UCSD-AML1 (cell line): Measurements from ENCODE around the gene SP2.
A peak's percentile ranks its signal among the peaks of the same experiment; 100 is the strongest.

Experiments
- DNase-seq: peaks from one replicate; lab custom pipeline; 2025; ENCODE audit not compliant: unreplicated experiment; lab: John Stamatoyannopoulos, UW

Gene SP2

DNA sequence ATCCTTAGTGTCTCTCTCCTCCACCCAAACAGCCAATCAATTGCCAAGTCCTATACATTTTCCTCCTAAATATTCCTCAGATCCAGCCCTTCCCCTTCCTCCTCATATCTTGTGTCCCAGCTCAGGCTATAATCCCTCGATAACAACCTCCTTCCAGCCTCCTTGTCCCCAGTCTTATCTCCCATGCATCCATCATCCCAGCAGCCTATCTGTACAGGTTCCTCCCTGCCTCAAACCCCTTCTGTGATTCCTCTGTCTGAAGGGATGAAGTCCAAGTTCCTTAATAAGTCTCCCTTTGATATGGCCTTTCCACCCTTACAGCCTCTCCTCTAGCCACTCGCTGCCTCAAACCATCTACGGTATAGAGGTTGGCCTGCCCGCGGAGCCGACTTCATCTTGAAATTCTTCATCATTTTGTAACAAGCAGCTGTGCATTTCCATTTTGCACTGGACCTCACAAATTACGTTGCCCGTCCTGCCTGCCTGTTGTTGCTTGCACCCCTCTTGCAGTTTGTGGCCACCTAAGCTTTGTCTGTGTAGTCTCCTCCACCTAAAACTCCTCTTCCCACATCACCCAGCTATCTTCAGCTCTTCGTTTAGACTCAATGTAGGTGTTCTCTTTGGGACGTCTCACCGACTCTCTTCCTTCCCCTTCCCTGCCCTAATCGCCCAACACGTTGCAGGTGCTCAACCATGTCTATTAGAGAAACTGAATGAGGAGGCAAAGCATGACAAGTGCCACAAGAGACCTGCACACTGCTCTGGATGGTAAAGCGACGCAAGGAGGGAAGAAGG, 74.1 kb downstream of the SP2 start:
- no peak for DNase-seq

DNA sequence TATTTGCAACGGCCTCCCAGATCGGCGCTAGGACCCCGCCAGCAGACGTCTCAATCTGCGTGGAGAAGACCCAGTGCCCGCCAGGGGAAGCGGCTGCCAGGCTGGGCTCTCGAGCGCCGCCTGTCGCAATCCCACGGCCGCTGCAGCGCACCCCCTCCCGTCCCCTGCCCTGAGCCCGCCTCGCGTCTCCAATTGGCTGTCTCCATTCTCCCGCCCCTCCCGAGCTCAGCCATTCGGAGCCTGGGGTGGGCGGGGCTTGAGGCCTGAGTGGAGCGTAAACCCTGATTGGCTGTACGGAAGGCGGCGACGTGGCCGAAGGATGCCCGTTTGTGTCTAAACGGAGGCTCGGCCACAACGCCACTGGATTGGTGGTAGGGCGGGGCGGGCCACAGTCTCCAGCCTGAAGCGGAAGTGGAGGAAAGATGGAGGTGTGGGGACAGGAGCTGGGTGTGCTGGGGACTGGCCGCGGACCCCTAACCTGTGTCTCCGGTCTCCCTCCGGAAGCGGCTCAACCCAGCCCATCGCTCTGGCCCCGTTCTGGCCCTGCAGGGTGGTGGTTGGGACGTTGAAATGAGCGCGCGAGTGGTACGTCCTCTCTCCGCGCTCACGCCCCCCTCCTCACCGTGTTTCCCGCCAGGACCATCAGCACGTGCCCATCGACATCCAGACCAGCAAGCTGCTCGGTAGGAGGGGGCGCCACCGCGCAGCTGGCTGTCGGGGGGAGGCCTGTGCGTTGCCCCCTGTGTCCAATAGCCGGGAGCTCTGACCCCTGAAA, 74.9 kb downstream of the SP2 start, which contains the start of gene CDK5RAP3:
CDK5RAP3 (plus strand) TSS at position 389 of the 775 bp plus-strand sequence; CDS start at position 423, 34 bp downstream.
- DNase-seq = peak; percentile 100

DNA sequence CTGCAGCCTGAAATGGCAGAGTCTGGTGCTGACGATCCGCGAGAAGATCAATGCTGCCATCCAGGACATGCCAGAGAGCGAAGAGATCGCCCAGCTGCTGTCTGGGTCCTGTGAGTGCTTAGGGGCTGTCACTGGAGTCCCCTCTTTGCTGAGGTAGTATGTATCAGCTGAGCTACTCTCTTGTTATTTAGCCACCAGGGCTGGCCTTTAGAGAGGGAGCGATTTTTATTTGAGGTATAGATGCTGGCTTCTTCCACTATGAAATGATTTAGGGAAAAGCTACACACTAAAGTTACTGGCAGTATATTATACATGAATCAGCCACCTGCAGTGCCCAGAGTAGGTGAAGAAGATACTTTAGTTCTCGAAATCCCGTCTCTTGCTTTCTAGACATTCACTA, 77.5 kb downstream of the SP2 start:
- no peak for DNase-seq

DNA sequence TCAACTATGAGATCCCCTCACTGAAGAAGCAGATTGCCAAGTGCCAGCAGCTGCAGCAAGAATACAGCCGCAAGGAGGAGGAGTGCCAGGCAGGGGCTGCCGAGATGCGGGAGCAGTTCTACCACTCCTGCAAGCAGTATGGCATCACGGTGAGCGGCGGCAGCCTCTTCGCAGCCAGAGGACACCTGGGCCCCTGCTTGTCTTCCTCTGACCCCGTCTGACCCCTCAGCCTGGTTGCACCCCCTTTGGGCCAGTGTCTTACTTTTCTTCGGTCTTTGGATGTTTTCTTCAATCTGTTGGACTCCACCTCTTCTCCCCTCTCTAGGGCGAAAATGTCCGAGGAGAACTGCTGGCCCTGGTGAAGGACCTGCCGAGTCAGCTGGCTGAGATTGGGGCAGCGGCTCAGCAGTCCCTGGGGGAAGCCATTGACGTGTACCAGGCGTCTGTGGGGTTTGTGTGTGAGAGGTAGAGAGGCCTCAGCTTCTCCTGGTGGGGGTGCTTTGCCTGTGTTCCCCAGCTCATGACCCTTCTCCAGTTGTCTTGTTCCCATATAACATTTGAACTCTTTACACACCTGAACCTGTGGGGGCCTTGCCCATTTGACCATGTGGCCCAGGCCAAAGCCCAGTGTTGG, 79.3 kb downstream of the SP2 start:
- DNase-seq = no peak

DNA sequence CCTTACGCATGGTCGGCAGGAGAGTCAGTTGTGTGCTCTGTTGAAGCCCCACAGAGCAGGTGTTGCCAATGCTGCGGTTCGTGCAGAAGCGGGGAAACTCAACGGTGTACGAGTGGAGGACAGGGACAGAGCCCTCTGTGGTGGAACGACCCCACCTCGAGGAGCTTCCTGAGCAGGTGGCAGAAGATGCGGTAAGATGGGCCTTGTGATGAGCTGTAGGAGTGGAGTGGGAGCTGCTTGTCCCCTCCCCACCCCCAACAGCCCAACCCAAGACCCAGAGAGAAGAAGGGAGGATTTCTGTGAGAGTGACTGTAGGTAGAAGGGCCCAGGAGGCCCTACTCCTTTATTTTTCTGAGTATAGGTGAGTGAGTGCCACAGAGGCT, 79.8 kb downstream of the SP2 start:
- DNase-seq = no peak

DNA sequence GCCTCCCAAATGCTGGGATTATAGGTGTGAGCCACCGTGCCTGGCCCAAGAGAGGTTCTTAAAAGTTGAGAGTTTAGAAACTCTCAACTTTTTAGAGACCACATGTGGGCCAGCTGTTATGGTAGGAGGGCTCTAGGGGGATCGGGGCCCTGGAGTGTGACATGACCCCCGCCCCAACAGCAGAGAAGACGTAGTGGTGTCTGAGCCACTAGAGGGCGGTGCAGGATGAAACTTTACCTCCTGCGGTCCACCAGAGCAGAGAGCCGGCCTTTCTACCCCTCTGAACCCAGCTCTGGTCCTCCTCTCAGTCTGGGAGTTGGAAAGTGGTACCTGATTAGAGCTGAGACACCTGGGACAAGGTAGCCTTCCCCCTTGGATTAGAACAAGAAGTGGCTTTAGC, 82.3 kb downstream of the SP2 start:
- peak; percentile 52 for DNase-seq
